Hematopoietic multipotent progenitor cell treated with erythropoietin and hydrocortisone succinate and interleukin-3 and kit ligand, for 8 days (in vitro differentiated cells): ENCODE data around the gene BACE1.
"Not testable (repeated sequence)": the region's sequence is repeated elsewhere in the genome, so short reads cannot be mapped to it uniquely, and the experiment has no call there.

ENCODE experiments used
- DNase-seq: peaks from one replicate; pipeline ENCODE4 v3.0.0-alpha.2; 2015

The BACE1 gene

GRCh38 chr11:117272175-117272574, 43.9 kb downstream of the BACE1 start:
- not testable (repeated sequence) for DNase-seq

- no peak for DNase-seq
Measured at GRCh38 chr11:117271208-117271607, 44.8 kb downstream of the BACE1 start.

- DNase-seq, result no peak
Measured at GRCh38 chr11:117269856-117270255, 46.2 kb downstream of the BACE1 start.

GRCh38 chr11:117265745-117266144, 50.3 kb downstream of the BACE1 start:
- DNase-seq, result no peak

GRCh38 chr11:117264624-117265323, 51.3 kb downstream of the BACE1 start:
- DNase-seq, result not testable (repeated sequence)

- no peak for DNase-seq
Measured at GRCh38 chr11:117259417-117259816, 56.6 kb downstream of the BACE1 start.

- DNase-seq, result no peak
Measured at GRCh38 chr11:117258576-117258975, 57.5 kb downstream of the BACE1 start.

GRCh38 chr11:117256573-117256972, 59.5 kb downstream of the BACE1 start:
- no peak for DNase-seq

GRCh38 chr11:117255966-117256365, 60.1 kb downstream of the BACE1 start:
- no peak for DNase-seq

- no peak for DNase-seq
Measured at GRCh38 chr11:117251506-117251905, 64.5 kb downstream of the BACE1 start.

- DNase-seq, result no peak
Measured at GRCh38 chr11:117249571-117249970, 66.5 kb downstream of the BACE1 start.

- no peak for DNase-seq
Measured at GRCh38 chr11:117248341-117248740, 67.7 kb downstream of the BACE1 start.

GRCh38 chr11:117239295-117239694, 76.8 kb downstream of the BACE1 start:
- no peak for DNase-seq

- DNase-seq, result no peak
Measured at GRCh38 chr11:117238221-117238620, 77.8 kb downstream of the BACE1 start.
